ENCODE data around the gene NDUFA13.

GRCh38 chr19:19493841-19494546 is 22.0 kb upstream of the NDUFA13 start:
- TF ChIP-seq ZNF132 (tag by site-specific recombination; IDR thresholded peaks at IDR 0.05; ENCODE audit: borderline replicate concordance) (no peak), ZNF184 (tag by site-specific recombination; IDR thresholded peaks at IDR 0.05) (no peak), ZBTB8A (tag by site-specific recombination; IDR thresholded peaks at IDR 0.05) (no peak), ZNF645 (tag by site-specific recombination; IDR thresholded peaks at IDR 0.05) (no peak), ZNF292 (tag by site-specific recombination; IDR thresholded peaks at IDR 0.05; ENCODE audit: borderline replicate concordance, low read depth) (no peak), ZFP3 (tag by site-specific recombination; IDR thresholded peaks at IDR 0.05; ENCODE audit: low read depth) (no peak), ZNF701 (tag by site-specific recombination; IDR thresholded peaks at IDR 0.05) (no peak), ZNF768 (tag by site-specific recombination; IDR thresholded peaks at IDR 0.05) (no peak), ZNF544 (tag by site-specific recombination; IDR thresholded peaks at IDR 0.05) (no peak)
- TF ChIP-seq, protein P1, sequence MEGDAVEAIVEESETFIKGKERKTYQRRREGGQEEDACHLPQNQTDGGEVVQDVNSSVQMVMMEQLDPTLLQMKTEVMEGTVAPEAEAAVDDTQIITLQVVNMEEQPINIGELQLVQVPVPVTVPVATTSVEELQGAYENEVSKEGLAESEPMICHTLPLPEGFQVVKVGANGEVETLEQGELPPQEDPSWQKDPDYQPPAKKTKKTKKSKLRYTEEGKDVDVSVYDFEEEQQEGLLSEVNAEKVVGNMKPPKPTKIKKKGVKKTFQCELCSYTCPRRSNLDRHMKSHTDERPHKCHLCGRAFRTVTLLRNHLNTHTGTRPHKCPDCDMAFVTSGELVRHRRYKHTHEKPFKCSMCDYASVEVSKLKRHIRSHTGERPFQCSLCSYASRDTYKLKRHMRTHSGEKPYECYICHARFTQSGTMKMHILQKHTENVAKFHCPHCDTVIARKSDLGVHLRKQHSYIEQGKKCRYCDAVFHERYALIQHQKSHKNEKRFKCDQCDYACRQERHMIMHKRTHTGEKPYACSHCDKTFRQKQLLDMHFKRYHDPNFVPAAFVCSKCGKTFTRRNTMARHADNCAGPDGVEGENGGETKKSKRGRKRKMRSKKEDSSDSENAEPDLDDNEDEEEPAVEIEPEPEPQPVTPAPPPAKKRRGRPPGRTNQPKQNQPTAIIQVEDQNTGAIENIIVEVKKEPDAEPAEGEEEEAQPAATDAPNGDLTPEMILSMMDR (tag by site-specific recombination; IDR thresholded peaks at IDR 0.05), result no peak
- TF ChIP-seq, protein P2, sequence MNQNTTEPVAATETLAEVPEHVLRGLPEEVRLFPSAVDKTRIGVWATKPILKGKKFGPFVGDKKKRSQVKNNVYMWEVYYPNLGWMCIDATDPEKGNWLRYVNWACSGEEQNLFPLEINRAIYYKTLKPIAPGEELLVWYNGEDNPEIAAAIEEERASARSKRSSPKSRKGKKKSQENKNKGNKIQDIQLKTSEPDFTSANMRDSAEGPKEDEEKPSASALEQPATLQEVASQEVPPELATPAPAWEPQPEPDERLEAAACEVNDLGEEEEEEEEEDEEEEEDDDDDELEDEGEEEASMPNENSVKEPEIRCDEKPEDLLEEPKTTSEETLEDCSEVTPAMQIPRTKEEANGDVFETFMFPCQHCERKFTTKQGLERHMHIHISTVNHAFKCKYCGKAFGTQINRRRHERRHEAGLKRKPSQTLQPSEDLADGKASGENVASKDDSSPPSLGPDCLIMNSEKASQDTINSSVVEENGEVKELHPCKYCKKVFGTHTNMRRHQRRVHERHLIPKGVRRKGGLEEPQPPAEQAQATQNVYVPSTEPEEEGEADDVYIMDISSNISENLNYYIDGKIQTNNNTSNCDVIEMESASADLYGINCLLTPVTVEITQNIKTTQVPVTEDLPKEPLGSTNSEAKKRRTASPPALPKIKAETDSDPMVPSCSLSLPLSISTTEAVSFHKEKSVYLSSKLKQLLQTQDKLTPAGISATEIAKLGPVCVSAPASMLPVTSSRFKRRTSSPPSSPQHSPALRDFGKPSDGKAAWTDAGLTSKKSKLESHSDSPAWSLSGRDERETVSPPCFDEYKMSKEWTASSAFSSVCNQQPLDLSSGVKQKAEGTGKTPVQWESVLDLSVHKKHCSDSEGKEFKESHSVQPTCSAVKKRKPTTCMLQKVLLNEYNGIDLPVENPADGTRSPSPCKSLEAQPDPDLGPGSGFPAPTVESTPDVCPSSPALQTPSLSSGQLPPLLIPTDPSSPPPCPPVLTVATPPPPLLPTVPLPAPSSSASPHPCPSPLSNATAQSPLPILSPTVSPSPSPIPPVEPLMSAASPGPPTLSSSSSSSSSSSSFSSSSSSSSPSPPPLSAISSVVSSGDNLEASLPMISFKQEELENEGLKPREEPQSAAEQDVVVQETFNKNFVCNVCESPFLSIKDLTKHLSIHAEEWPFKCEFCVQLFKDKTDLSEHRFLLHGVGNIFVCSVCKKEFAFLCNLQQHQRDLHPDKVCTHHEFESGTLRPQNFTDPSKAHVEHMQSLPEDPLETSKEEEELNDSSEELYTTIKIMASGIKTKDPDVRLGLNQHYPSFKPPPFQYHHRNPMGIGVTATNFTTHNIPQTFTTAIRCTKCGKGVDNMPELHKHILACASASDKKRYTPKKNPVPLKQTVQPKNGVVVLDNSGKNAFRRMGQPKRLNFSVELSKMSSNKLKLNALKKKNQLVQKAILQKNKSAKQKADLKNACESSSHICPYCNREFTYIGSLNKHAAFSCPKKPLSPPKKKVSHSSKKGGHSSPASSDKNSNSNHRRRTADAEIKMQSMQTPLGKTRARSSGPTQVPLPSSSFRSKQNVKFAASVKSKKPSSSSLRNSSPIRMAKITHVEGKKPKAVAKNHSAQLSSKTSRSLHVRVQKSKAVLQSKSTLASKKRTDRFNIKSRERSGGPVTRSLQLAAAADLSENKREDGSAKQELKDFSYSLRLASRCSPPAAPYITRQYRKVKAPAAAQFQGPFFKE (tag by site-specific recombination; IDR thresholded peaks at IDR 0.05; ENCODE audit: borderline replicate concordance), result no peak
- TF ChIP-seq, protein P3, sequence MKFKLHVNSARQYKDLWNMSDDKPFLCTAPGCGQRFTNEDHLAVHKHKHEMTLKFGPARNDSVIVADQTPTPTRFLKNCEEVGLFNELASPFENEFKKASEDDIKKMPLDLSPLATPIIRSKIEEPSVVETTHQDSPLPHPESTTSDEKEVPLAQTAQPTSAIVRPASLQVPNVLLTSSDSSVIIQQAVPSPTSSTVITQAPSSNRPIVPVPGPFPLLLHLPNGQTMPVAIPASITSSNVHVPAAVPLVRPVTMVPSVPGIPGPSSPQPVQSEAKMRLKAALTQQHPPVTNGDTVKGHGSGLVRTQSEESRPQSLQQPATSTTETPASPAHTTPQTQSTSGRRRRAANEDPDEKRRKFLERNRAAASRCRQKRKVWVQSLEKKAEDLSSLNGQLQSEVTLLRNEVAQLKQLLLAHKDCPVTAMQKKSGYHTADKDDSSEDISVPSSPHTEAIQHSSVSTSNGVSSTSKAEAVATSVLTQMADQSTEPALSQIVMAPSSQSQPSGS (tag by site-specific recombination; IDR thresholded peaks at IDR 0.05; ENCODE audit: low read depth), result no peak
